Measurements from ENCODE around the gene GOLGA6L26. TPM values are rescaled to one million over a fixed set of nuclear protein-coding genes. Genes with fewer than 3 reads are reported as not detected.
"Not testable (repeated sequence)": the region's sequence is repeated elsewhere in the genome, so short reads cannot be mapped to it uniquely, and the experiment has no call there.

Gene GOLGA6L26
- total and polyA plus RNA-seq, 4 experiments from 2014 or later: not detected

DNA sequence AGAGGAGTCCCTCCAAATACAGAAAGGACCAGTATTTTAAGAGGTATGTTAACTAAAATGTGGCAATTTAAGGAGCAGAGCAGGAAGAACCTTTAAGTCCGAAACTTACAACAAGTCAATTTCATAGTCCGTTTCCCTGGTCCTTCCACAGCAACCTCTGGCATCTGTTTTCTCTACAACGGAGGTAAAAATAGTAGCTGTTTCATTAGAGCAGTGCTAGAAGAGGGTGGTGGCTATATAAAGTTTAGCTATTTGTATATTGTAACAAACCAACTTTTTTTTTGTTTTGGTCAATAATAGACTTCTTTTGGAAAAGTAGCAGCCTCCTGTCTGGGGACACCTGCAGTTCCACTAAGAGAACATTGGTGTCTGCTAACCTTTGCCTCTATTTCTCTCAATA is 37.9 kb upstream of the GOLGA6L26 start:
- H3K4me1 Mint-ChIP-seq; H3K27ac Mint-ChIP-seq; H3K36me3 ChIP-seq (ENCODE audit: insufficient read depth, low read length); H3K4me3 Mint-ChIP-seq; H3K27me3 Mint-ChIP-seq; POLR2A ChIA-PET (ENCODE audit: partially characterized antibody); H3K27me3 ChIP-seq (ENCODE audit: insufficient read depth, low read length); H3K4me1 ChIP-seq (ENCODE audit: insufficient read depth, low read length); H3K4me3 ChIP-seq (ENCODE audit: low read length in 2 of 2); H3K9me3 ChIP-seq (ENCODE audit: control insufficient read depth in 1 of 2, low read length in 2 of 2); CTCF ChIA-PET (ENCODE audit: partially characterized antibody); H3K27ac ChIP-seq (ENCODE audit: low read depth, low read length); intact Hi-C loops (cut with micrococcal nuclease); DNase-seq; H3K36me3 Mint-ChIP-seq; H3K9me3 Mint-ChIP-seq: not testable (repeated sequence)

DNA sequence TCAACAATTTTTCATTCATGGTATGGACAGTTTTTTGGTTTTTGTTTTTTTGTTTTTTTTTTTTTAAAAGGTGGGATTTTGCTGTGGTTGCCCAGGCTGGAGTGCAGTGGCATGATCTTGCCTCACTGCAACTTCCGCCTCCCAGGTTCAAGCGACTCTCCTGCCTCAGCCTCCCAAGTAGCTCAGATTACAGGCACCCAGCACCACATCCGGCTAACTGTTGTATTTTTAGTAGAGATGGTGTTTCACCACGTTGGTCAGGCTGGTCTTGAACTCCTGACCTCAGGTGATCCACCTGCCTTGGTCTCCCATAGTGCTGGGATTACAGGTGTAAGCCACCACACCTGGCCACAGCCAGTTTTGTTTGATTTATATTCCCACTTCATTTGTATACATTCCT is 37.1 kb upstream of the GOLGA6L26 start:
- not testable (repeated sequence) for H3K27me3 Mint-ChIP-seq

GRCh38 chr15:23370578-23370977 is 36.6 kb upstream of the GOLGA6L26 start:
- Histone ChIP-seq H3K36me3 (ENCODE audit: insufficient read depth, low read length) (no peaks in the 10 kb centered on the region), H3K4me1 (ENCODE audit: insufficient read depth, low read length) (no peaks in the 10 kb centered on the region), H3K9me3 (ENCODE audit: control insufficient read depth in 1 of 2, low read length in 2 of 2) (no peaks in the 10 kb centered on the region), H3K27ac (ENCODE audit: low read depth, low read length) (no peak overlapping the region), H3K27me3 (ENCODE audit: insufficient read depth, low read length) (no peaks in the 10 kb centered on the region), H3K4me3 (ENCODE audit: low read length in 2 of 2) (no peak overlapping the region)
- H3K9me3 Mint-ChIP-seq: no peaks in the 10 kb centered on the region
- intact Hi-C loops (cut with micrococcal nuclease): no loop called here
- no peak overlapping the region for H3K27ac Mint-ChIP-seq
- no peak overlapping the region for H3K4me3 Mint-ChIP-seq
- H3K36me3 Mint-ChIP-seq: no peaks in the 10 kb centered on the region
- no peaks in the 10 kb centered on the region for H3K4me1 Mint-ChIP-seq
- POLR2A ChIA-PET (ENCODE audit: partially characterized antibody): no interaction called here
- DNase-seq: no peak
- CTCF ChIA-PET (ENCODE audit: partially characterized antibody): no interaction called here
- H3K27me3 Mint-ChIP-seq: no peaks in the 10 kb centered on the region

More for the DNA sequence above, 37.1 kb upstream of the GOLGA6L26 start:
- H3K36me3 Mint-ChIP-seq; H3K27ac Mint-ChIP-seq; H3K4me3 ChIP-seq (ENCODE audit: low read length in 2 of 2); DNase-seq; H3K4me3 Mint-ChIP-seq; H3K4me1 Mint-ChIP-seq; H3K36me3 ChIP-seq (ENCODE audit: insufficient read depth, low read length); H3K4me1 ChIP-seq (ENCODE audit: insufficient read depth, low read length); CTCF ChIA-PET (ENCODE audit: partially characterized antibody); intact Hi-C loops (cut with micrococcal nuclease); H3K27me3 ChIP-seq (ENCODE audit: insufficient read depth, low read length); H3K9me3 Mint-ChIP-seq; H3K9me3 ChIP-seq (ENCODE audit: control insufficient read depth in 1 of 2, low read length in 2 of 2); H3K27ac ChIP-seq (ENCODE audit: low read depth, low read length); POLR2A ChIA-PET (ENCODE audit: partially characterized antibody): not testable (repeated sequence)

- H3K9me3 Mint-ChIP-seq; H3K27me3 Mint-ChIP-seq; intact Hi-C loops (cut with micrococcal nuclease); H3K9me3 ChIP-seq (ENCODE audit: control insufficient read depth in 1 of 2, low read length in 2 of 2); DNase-seq; H3K4me1 ChIP-seq (ENCODE audit: insufficient read depth, low read length); H3K4me3 ChIP-seq (ENCODE audit: low read length in 2 of 2); H3K27me3 ChIP-seq (ENCODE audit: insufficient read depth, low read length); H3K36me3 Mint-ChIP-seq; H3K4me3 Mint-ChIP-seq; H3K27ac ChIP-seq (ENCODE audit: low read depth, low read length); H3K36me3 ChIP-seq (ENCODE audit: insufficient read depth, low read length); CTCF ChIA-PET (ENCODE audit: partially characterized antibody); POLR2A ChIA-PET (ENCODE audit: partially characterized antibody); H3K4me1 Mint-ChIP-seq; H3K27ac Mint-ChIP-seq: not testable (repeated sequence)
Measured at GRCh38 chr15:23364261-23364660, 30.3 kb upstream of the GOLGA6L26 start.

DNA sequence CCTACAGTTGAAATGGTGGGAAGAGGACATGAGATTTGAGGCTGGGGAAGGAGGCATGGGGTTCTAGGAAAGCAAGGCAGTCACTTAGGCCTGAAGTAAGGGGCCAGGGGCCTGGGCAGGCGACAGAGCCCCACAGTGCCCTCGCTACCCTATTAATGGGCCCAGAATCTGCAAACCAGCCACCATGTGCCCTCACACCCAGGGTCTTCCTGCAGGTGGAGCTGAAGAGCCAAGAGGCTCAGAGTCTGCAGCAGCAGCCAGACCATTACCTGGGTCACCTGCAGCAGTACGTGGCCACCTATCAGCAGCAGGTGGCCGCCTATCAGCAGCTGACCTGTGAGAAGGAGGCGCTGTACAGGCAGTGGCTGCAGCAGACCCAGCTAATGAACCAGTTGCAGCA is 28.6 kb upstream of the GOLGA6L26 start:
- H3K27ac Mint-ChIP-seq; H3K4me3 Mint-ChIP-seq; H3K27ac ChIP-seq (ENCODE audit: low read depth, low read length); H3K9me3 ChIP-seq (ENCODE audit: control insufficient read depth in 1 of 2, low read length in 2 of 2); DNase-seq; POLR2A ChIA-PET (ENCODE audit: partially characterized antibody); H3K4me1 ChIP-seq (ENCODE audit: insufficient read depth, low read length); H3K27me3 ChIP-seq (ENCODE audit: insufficient read depth, low read length); H3K27me3 Mint-ChIP-seq; H3K36me3 Mint-ChIP-seq; H3K4me3 ChIP-seq (ENCODE audit: low read length in 2 of 2); CTCF ChIA-PET (ENCODE audit: partially characterized antibody); H3K9me3 Mint-ChIP-seq; intact Hi-C loops (cut with micrococcal nuclease); H3K4me1 Mint-ChIP-seq; H3K36me3 ChIP-seq (ENCODE audit: insufficient read depth, low read length): not testable (repeated sequence)

GRCh38 chr15:23354448-23354847 is 20.5 kb upstream of the GOLGA6L26 start, which contains the start of gene GOLGA8S:
Gene GOLGA8S (plus strand): TSS chr15:23354748. CDS start chr15:23354810, 62 bp downstream.
- CTCF ChIA-PET (ENCODE audit: partially characterized antibody); H3K4me3 Mint-ChIP-seq; H3K36me3 ChIP-seq (ENCODE audit: insufficient read depth, low read length); H3K36me3 Mint-ChIP-seq; H3K27ac Mint-ChIP-seq; H3K27me3 ChIP-seq (ENCODE audit: insufficient read depth, low read length); POLR2A ChIA-PET (ENCODE audit: partially characterized antibody); H3K27ac ChIP-seq (ENCODE audit: low read depth, low read length); DNase-seq; H3K4me3 ChIP-seq (ENCODE audit: low read length in 2 of 2); H3K4me1 ChIP-seq (ENCODE audit: insufficient read depth, low read length); H3K4me1 Mint-ChIP-seq; H3K9me3 Mint-ChIP-seq; intact Hi-C loops (cut with micrococcal nuclease); H3K9me3 ChIP-seq (ENCODE audit: control insufficient read depth in 1 of 2, low read length in 2 of 2); H3K27me3 Mint-ChIP-seq: not testable (repeated sequence)

GRCh38 chr15:23311233-23311632 is 22.8 kb downstream of the GOLGA6L26 start:
- H3K27me3 ChIP-seq (ENCODE audit: insufficient read depth, low read length); H3K27me3 Mint-ChIP-seq; H3K9me3 Mint-ChIP-seq; H3K27ac Mint-ChIP-seq; H3K36me3 ChIP-seq (ENCODE audit: insufficient read depth, low read length); H3K9me3 ChIP-seq (ENCODE audit: control insufficient read depth in 1 of 2, low read length in 2 of 2); POLR2A ChIA-PET (ENCODE audit: partially characterized antibody); intact Hi-C loops (cut with micrococcal nuclease); H3K4me1 ChIP-seq (ENCODE audit: insufficient read depth, low read length); H3K4me3 Mint-ChIP-seq; DNase-seq; H3K27ac ChIP-seq (ENCODE audit: low read depth, low read length); CTCF ChIA-PET (ENCODE audit: partially characterized antibody); H3K4me3 ChIP-seq (ENCODE audit: low read length in 2 of 2): not testable (repeated sequence)
- Mint-ChIP-seq H3K36me3 (peaks cover 2 to 23% of the 10 kb centered on the region in 2 donors), H3K4me1 (peaks cover 10 to 24% (median 13%) of the 10 kb centered on the region in 4 donors)

DNA sequence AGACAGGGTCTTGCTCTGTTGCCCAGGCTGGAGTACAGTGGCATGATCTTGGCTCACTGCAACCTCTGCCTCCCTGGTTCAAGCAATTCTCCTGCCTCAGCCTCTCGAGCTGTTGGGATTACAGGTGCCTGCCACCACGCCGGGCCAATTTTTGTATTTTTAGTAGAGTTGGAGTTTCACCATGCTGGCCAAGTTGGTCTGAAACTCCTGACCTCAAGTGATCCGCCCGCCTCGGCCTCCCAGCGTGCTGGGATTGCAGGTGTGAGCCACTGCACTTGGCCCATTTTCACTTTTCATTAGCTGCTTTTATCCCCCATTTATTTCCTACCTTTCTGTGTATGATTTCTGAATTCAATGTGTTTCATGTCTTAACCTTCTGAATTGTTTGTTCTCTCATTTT is 28.1 kb downstream of the GOLGA6L26 start:
- not testable (repeated sequence) for DNase-seq

More for the DNA sequence above, 28.1 kb downstream of the GOLGA6L26 start:
- Mint-ChIP-seq H3K4me3 (peak overlapping the region in 5 of 8 donors; percentile 8 to 57 (median 18)), H3K4me1 (peaks cover 24 to 46% (median 28%) of the 10 kb centered on the region in 4 donors), H3K36me3 (peaks cover 4 to 19% of the 10 kb centered on the region in 2 donors), H3K27ac (peak overlapping the region in 1 of 7 donors; percentile 19)
- POLR2A ChIA-PET (ENCODE audit: partially characterized antibody); H3K27me3 Mint-ChIP-seq; H3K27me3 ChIP-seq (ENCODE audit: insufficient read depth, low read length); intact Hi-C loops (cut with micrococcal nuclease); H3K27ac ChIP-seq (ENCODE audit: low read depth, low read length); H3K9me3 ChIP-seq (ENCODE audit: control insufficient read depth in 1 of 2, low read length in 2 of 2); H3K36me3 ChIP-seq (ENCODE audit: insufficient read depth, low read length); H3K9me3 Mint-ChIP-seq; CTCF ChIA-PET (ENCODE audit: partially characterized antibody); H3K4me3 ChIP-seq (ENCODE audit: low read length in 2 of 2): not testable (repeated sequence)
- peaks cover 19% of the 10 kb centered on the region for H3K4me1 ChIP-seq (ENCODE audit: insufficient read depth, low read length)
